Activated B cell treated with CpG ODN at 0.5 μM for 24 hours (primary cell): ENCODE data around the gene LGALS14. TPM values are rescaled to one million over a fixed set of nuclear protein-coding genes. Genes with fewer than 3 reads are reported as not detected.

Experiments used
- ATAC-seq: fragments of 200-7000 bp; cut with Tn5 transposase; one replicate; pipeline ENCODE4 v1.10.0; 2021; ENCODE audit warnings: low read depth, mild to moderate bottlenecking, moderate library complexity
- CTCF ChIA-PET: fragments of 350-600 bp; sonication (Branson Sonifier 250); formaldehyde crosslinking; loops from one replicate; lab custom pipeline; 2021; ENCODE audit warnings: antibody characterized with exemption; lab: Charles Lee
- POLR2A ChIA-PET: fragments of 350-600 bp; sonication (Branson Sonifier 250); formaldehyde crosslinking; loops from one replicate; lab custom pipeline; 2021; ENCODE audit warnings: antibody characterized with exemption; lab: Charles Lee
- DNase-seq: peaks from one replicate; pipeline ENCODE4 v3.0.0; 2022
- H3K27ac Mint-ChIP-seq: one replicate; pipeline ENCODE4 v1.8.0; 2020; ENCODE audit warnings: mixed read lengths
- H3K27me3 Mint-ChIP-seq: one replicate; pipeline ENCODE4 v1.8.0; 2021; ENCODE audit warnings: mixed read lengths
- H3K36me3 Mint-ChIP-seq: one replicate; pipeline ENCODE4 v1.8.0; 2021; ENCODE audit warnings: low read depth, mixed read lengths
- H3K4me1 Mint-ChIP-seq: one replicate; pipeline ENCODE4 v1.8.0; 2021; ENCODE audit warnings: mixed read lengths
- H3K4me3 Mint-ChIP-seq: one replicate; pipeline ENCODE4 v1.8.0; 2020; ENCODE audit warnings: mild to moderate bottlenecking, mixed read lengths
- H3K9me3 Mint-ChIP-seq: one replicate; pipeline ENCODE4 v1.8.0; 2020; ENCODE audit warnings: mixed read lengths
- CTCF ChIP-seq: fragments of 200-600 bp; IDR thresholded peaks from one replicate; pipeline ENCODE4 v1.8.0; 2022; ENCODE audit warnings: antibody characterized with exemption, mild to moderate bottlenecking
- intact Hi-C: fragments of 100-400 bp; cut with micrococcal nuclease; formaldehyde crosslinking; loops from one replicate; pipeline ENCODE4 v1.15.1; 2024
- total RNA-seq: library from RNA; stranded (reverse); gene quantifications from 2 replicates; pipeline ENCODE4 v1.2.3, GENCODE V29; 2022

LGALS14 gene
- total RNA-seq, 1 donor from 2014 or later, result not detected

GRCh38 chr19:39754544-39754943 is 50.3 kb downstream of the LGALS14 start:
- ChIA-PET POLR2A (no interaction called here), CTCF (no interaction called here)
- DNase-seq, result no peak
- Mint-ChIP-seq H3K36me3 (no peaks in the 10 kb centered on the region), H3K27ac (no peak overlapping the region), H3K4me3 (no peak overlapping the region), H3K27me3 (peaks cover 27% of the 10 kb centered on the region), H3K9me3 (no peaks in the 10 kb centered on the region), H3K4me1 (no peaks in the 10 kb centered on the region)
- TF ChIP-seq CTCF, result no peak
- intact Hi-C loops, result no loop called here
- ATAC-seq, result no peak

- CTCF ChIA-PET, result no interaction called here
- no peaks in the 10 kb centered on the region for H3K9me3 Mint-ChIP-seq
- no peak for ATAC-seq
- peaks cover 30% of the 10 kb centered on the region for H3K27me3 Mint-ChIP-seq
- POLR2A ChIA-PET, result no interaction called here
- no peak overlapping the region for H3K4me3 Mint-ChIP-seq
- no peak overlapping the region for H3K27ac Mint-ChIP-seq
- peaks cover 3% of the 10 kb centered on the region for H3K4me1 Mint-ChIP-seq
- intact Hi-C loops, result no loop called here
- no peaks in the 10 kb centered on the region for H3K36me3 Mint-ChIP-seq
- no peak for DNase-seq
- TF ChIP-seq CTCF, result no peak
These were observed 50.7 kb downstream of the LGALS14 start for GRCh38 chr19:39754971-39755370.

Other genes starting within 250 kb of the LGALS14 start
- 63.8 and 68.9 TPM in 2 replicates for gene TIMM50, start 223.6 kb upstream of the LGALS14 start, total RNA-seq
- 0.53 and 0.73 TPM in 2 replicates for gene DLL3, start 205.5 kb upstream of the LGALS14 start, total RNA-seq
- not detected in 2 replicates for gene SELENOV, start 189.3 kb upstream of the LGALS14 start, total RNA-seq
- 3.3 and 4.0 TPM in 2 replicates for gene EID2B, start 171.6 kb upstream of the LGALS14 start, total RNA-seq
- gene EID2, start 164.3 kb upstream of the LGALS14 start, total RNA-seq, result 11.4 and 11.5 TPM in 2 replicates
- gene LGALS13, start 102.0 kb upstream of the LGALS14 start, total RNA-seq, result not detected in 2 replicates
- gene LGALS16, start 48.6 kb upstream of the LGALS14 start, total RNA-seq, result not detected in 2 replicates
- gene CLC, start 33.5 kb downstream of the LGALS14 start, total RNA-seq, result not detected in 2 replicates
- gene LEUTX, start 74.4 kb downstream of the LGALS14 start, total RNA-seq, result not detected in 2 replicates
- gene DYRK1B, start 129.7 kb downstream of the LGALS14 start, total RNA-seq, result 16.9 and 17.2 TPM in 2 replicates
- 420 and 482 TPM in 2 replicates for gene FBL, start 141.9 kb downstream of the LGALS14 start, total RNA-seq
- gene FCGBP, start 230.2 kb downstream of the LGALS14 start, total RNA-seq, result 5.8 and 6.1 TPM in 2 replicates